Activated effector memory CD4-positive, alpha-beta T cell treated with Interleukin-2 at 50 U/mL for 16 hours (primary cell): ENCODE data around the gene RDX.
"Not testable (repeated sequence)": the region's sequence is repeated elsewhere in the genome, so short reads cannot be mapped to it uniquely, and the experiment has no call there.

ENCODE experiments used
- DNase-seq: peaks from one replicate; pipeline ENCODE4 v3.0.0-alpha.2; 2020

RDX gene

GRCh38 chr11:110198031-110198729, 98.2 kb downstream of the RDX start:
- DNase-seq = no peak

GRCh38 chr11:110196884-110197420, 99.5 kb downstream of the RDX start:
- DNase-seq = no peak

DNA sequence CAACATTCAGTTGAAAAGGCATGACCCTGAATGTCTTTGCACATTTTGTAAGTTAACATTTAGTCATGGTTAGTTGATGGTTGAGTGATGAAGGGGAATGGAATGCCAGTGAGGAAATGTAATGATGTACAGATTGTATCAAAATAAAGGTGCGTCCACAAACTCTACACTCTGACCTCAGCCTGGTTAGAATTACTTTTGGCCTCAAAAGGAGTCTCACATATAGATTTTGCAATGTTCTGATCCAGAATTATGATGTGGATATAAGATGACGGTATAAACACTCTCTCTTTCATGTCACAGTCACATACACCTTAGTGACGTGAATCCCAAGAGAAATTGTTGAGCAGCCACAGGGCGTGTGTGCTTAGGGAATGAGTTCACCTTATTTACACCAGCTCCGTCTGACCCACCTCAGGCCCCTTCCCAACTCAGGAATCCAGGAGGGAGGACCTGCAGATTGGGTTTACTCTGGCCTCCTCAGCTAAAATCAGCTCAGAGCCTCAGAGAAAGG, 100.1 kb downstream of the RDX start:
- no peak for DNase-seq

- not testable (repeated sequence) for DNase-seq
Measured at GRCh38 chr11:110194211-110194766, 102.1 kb downstream of the RDX start.

- DNase-seq = not testable (repeated sequence)
Measured at GRCh38 chr11:110192604-110193282, 103.7 kb downstream of the RDX start.

DNA sequence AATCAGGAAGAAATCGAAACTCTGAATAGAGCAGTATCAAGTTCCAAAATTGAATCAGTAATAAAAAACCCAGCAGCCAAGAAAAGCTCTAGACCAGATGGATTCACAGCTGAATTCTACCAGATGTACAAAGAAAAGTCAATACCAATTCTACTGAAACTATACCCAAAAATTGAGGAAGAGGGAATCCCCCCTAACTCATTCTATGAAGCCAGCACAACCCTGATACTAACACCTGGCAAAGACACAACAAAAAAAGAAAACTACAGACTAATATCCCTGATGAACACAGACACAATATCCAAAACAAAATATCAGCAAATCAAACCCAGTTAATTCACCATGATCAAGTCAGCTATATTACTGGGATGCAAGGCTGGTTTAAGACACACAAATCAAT, 105.5 kb downstream of the RDX start:
- DNase-seq = no peak

- no peak for DNase-seq
Measured at GRCh38 chr11:110187731-110188130, 108.7 kb downstream of the RDX start.

- DNase-seq = no peak
Measured at GRCh38 chr11:110186867-110187266, 109.5 kb downstream of the RDX start.

DNA sequence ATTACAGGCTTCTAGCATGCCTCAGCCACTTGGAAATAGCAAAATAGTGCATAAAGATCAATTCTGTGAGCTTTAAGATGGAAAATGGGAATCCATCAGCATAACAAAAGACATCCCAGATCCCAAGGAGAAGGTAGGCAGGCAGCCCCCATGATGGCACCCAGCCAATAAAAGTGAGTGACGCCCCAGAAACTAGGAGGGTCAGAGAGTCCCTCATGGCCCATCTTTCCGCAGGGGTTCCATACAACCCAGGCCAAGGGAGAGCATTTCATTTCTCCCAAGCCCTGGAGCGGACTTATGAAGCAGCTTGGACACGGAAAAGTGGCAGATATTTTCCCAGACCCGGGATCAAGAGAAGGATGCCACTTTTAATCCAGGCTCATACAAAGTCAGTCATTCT, 110.0 kb downstream of the RDX start:
- DNase-seq = no peak

- no peak for DNase-seq
Measured at GRCh38 chr11:110185599-110185998, 110.8 kb downstream of the RDX start.

DNA sequence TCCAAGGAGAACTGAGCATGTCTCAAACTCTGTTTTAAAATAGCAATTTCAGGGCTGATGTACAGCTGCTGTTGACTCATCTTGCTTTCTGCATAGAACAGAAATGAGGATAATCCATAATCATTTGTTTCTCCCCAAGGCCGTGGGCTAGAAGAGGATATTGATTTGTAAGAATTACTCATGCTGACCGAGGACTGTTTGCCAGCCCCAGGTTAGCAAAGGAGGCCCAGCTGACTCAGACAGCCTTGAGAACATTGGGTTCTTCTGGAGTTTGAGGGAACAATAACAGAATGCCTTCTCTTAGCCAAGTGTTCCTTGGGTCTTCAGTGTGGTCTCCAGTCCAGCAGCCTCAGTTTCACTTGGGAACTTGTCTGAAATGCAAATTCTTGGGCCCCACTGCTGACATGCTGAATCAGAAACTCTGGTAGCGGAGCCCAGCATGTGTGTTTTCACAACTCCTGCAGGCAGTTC, 111.3 kb downstream of the RDX start:
- no peak for DNase-seq

GRCh38 chr11:110184456-110184855, 112.0 kb downstream of the RDX start:
- DNase-seq = no peak

GRCh38 chr11:110182886-110183285, 113.5 kb downstream of the RDX start:
- DNase-seq = no peak

DNA sequence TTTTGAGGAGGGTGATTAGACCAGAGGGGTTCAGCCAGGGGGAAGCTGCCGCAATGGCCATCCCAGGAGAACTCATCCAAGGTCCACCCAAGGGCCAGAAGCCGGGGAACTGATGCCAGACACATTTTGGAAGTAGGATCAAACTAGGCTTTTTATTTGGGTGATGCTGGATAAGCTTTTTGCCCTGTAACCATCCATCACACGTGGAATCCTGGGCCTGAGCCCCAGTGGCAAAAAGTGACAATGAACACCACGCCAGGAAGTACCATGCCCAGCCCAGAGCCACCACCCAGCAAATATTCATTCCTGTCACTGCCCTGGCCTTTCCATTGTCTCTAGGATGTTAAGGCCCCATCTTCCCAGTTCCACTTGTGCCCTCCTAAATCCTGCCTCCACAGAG, 117.3 kb downstream of the RDX start:
- no peak for DNase-seq

DNA sequence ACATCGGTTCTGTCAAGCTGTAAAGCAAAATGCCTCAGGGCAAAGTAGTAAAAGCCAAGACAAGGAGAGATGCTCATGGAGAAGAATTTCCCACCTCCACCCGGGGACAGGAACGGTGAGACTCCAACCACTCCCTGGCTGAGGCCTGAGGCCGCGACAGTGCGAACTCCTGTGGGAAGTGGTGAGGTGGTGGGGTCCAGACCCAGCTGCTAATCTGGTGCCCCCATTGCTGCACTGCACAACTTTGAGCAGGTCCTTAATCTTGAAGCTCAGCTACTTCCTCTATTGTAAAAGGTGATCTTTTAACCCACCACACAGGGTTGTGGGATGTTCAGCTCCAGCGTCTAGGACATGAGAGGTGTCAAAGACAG, 119.3 kb downstream of the RDX start:
- no peak for DNase-seq

GRCh38 chr11:110176366-110177085, 119.9 kb downstream of the RDX start:
- DNase-seq = no peak

DNA sequence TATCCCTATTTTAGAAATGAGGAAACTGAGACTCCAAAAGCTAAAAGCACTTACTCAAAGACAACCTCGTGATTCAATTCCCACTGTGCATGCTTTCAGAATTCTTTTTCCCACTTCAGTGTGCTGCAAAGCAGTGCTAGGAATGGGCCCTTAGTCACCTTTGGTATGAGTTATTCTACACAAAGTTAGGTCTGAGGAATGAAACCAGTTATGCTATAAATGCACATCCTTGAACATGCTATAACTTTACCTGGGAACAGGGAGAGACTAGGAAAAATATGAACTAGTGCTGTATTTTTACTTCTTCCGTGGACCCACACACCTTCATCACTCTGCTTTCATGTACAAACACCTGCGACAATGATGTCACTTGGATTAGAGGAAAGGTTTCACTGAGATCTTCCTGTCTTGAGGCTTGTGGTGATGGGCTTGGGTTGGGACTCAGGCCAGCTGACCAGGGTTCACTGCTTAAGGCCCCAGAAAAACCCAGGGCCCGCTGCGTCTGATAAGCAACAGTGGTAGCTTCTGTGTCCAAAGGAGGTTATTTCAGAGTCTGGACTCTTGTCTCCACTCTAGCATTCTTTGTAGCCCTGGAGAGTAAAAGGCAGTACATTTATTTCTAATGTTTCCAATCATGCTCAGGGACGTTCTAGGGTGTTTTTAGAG, 121.6 kb downstream of the RDX start:
- DNase-seq = no peak

- peak; percentile 35 for DNase-seq
Measured at GRCh38 chr11:110173811-110174644, 122.4 kb downstream of the RDX start.

DNA sequence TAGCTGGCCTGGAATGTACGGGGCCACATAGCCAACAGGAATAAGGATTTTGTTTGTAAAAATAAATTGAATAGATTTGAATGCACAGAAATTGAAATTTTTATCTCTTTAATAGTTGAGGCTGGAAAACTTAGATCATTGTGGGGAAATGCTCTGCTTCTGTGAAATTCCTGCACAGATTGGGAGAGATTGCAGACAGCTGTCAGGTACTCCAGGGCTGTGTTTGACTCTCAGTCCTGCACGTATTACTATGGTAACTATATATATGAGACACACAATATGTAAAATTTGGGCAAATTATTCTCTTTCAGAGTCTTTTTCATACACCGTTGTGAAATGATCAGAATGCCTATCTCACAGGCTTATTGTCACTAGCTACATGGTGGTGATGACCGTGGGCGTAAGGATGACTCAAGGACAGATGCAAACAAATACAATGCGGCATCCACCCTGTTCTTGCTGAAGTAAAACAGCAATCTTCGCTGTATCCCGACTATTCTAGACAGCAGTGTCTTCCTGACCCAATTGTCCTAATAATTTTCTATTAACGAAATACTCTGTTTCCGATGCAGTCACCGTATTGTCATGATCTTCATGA, 123.8 kb downstream of the RDX start:
- no peak for DNase-seq

GRCh38 chr11:110169738-110170137, 126.7 kb downstream of the RDX start:
- no peak for DNase-seq
